ENCODE measurements around the gene CACNA1D. TPM values are rescaled to one million over a fixed set of nuclear protein-coding genes. Genes with fewer than 3 reads are reported as not detected.

Gene CACNA1D
- total and polyA plus RNA-seq, 12 donors, result 0.04 to 1.9 (median 0.49) TPM

- no peak for DNase-seq
- intact Hi-C loops (cut with DNase I), result no loop called here
- peaks cover 0 to 7% (median 0%) of the 10 kb centered on the region in 9 donors for H3K4me1 ChIP-seq
- no peaks in the 10 kb centered on the region for H3K36me3 ChIP-seq
- TF ChIP-seq CTCF (IDR thresholded peaks at IDR 0.05), result no peak
- H3K27me3 ChIP-seq, result peaks cover 0 to 52% (median 28%) of the 10 kb centered on the region in 7 donors
- H3K4me3 ChIP-seq, result no peak overlapping the region
- WGBS, 2 donors, result 27 to 36% methylated on average over 3 of the region's 3 CpGs
- no peak for ATAC-seq
- H3K9me3 ChIP-seq, result no peaks in the 10 kb centered on the region
- no peak overlapping the region for H3K27ac ChIP-seq
Measured at GRCh38 chr3:53682807-53683206, 188.4 kb downstream of the CACNA1D start.

DNA sequence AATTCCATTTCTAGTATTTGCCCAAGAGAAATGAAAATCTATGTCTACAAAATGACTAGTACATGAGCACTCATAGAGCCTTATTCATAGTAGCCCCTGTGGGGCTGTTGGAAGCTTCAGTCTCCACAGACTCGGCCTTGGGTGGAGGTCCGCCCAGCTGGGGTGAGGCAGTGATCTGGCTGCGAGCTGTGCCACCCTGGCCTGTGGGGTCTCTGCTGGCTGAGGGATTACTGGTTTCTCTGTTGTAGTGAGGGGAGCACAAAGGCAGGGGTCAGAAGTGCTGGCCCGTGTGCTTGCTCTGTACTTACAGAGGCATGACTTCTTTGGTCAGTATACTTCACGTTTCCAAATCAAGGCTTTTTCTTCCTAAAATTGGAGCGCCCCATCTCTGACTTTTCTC lies 193.7 kb downstream of the CACNA1D start:
- Histone ChIP-seq H3K27me3 (peaks cover 0 to 30% (median 7%) of the 10 kb centered on the region in 7 donors), H3K36me3 (no peaks in the 10 kb centered on the region), H3K27ac (no peak overlapping the region), H3K4me1 (peaks cover 0 to under 1% (median 0%) of the 10 kb centered on the region in 9 donors), H3K9me3 (no peaks in the 10 kb centered on the region), H3K4me3 (no peak overlapping the region)
- intact Hi-C loops (cut with DNase I), result no loop called here
- DNase-seq (no peak), ATAC-seq (no peak)
- WGBS, 2 donors, result 77 to 84% methylated on average over 6 of the region's 6 CpGs
- no peak for TF ChIP-seq CTCF (IDR thresholded peaks at IDR 0.05)

DNA sequence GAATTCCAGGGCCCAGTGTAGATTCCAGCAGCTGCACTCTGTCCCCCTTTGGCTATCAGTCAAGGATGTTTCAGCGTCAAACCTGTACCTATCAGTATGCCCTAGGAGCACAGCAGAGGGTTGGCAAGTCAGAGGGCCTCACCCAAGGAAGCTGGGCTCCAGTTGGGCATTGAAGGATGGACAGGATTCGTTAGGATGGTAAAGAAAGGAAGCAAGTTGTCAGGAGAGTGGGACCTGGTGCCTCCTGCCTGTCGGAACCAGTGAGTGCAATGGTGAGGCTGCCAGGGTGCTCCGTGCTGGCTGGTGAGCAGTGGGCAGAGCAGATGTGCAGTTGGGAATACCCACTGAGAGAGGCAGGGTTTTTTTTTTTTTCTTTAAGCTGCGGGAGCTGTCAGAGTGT lies 194.6 kb downstream of the CACNA1D start:
- intact Hi-C loops (cut with DNase I), result no loop called here
- Histone ChIP-seq H3K9me3 (no peaks in the 10 kb centered on the region), H3K27me3 (peaks cover 0 to 22% (median 2%) of the 10 kb centered on the region in 7 donors), H3K36me3 (no peaks in the 10 kb centered on the region), H3K4me1 (no peaks in the 10 kb centered on the region), H3K27ac (no peak overlapping the region), H3K4me3 (no peak overlapping the region)
- TF ChIP-seq CTCF (IDR thresholded peaks at IDR 0.05), result no peak
- 46 to 56% methylated on average over 5 of the region's 5 CpGs for WGBS, 2 donors
- no peak for ATAC-seq
- no peak for DNase-seq

DNA sequence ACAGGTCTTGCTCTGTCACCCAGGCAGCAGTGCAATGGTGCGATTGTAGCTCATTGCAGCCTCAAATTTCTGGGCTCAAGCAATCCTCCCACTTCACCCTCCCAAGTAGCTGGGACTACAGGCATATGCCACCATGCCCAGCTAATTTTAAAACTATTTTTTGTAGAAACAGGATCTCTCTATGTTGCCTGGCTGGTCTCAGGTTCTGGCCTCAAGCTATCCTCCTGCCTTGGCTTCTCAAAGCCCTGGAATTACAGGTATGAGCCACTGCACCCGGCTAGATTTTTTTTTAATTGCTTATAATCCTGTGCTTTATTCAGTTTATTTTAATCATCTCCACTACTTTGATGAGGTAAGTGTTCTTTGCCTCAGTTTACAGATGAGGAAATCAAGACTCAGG lies 195.3 kb downstream of the CACNA1D start:
- DNase-seq (no peak), ATAC-seq (no peak)
- Histone ChIP-seq H3K4me3 (no peak overlapping the region), H3K9me3 (no peaks in the 10 kb centered on the region), H3K27ac (no peak overlapping the region), H3K36me3 (no peaks in the 10 kb centered on the region), H3K4me1 (no peaks in the 10 kb centered on the region), H3K27me3 (peaks cover 0 to 20% (median 0%) of the 10 kb centered on the region in 7 donors)
- no peak for TF ChIP-seq CTCF (IDR thresholded peaks at IDR 0.05)
- WGBS, 2 donors, result 76 to 79% methylated on average over 2 of the region's 2 CpGs
- intact Hi-C loops (cut with DNase I), result no loop called here
